ENCODE results near the gene USP7. TPM values are rescaled to one million over a fixed set of nuclear protein-coding genes. Genes with fewer than 3 reads are reported as not detected.

USP7 gene
- total and polyA plus RNA-seq, 2 experiments from 2014 or later: 38.0 to 40.8 TPM

DNA sequence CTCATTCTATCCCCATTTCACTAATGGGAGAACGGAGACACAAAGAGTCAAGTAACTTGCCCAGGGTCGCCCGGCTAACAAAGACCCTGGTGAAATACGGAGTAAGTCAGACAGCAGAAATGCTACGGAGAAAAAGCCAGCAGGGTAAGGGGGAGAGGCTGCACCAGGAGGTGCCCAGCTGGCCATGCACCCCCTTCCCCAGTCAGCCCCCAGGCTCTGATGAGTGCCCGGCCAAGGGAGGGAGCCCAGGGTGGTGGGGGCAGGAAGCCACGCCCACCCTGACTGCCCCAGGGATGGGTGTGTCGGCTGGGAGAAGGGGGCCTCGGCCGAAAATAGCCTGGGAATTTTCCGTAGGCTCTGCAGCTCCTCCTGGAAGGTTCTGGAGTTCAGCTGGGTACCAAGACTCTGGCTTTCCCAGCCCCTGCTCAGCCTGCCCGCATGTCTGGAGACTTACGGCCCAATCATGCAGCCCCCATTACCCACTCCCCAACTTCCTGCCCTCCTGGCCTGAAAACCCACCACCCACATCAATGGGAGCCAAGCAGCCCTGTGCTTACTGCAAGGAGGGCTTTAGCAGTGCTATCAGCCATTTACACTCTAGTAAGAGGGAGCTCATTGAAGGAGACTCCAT lies 99.1 kb downstream of the USP7 start:
- peaks cover 89% of the 10 kb centered on the region for H3K79me2 ChIP-seq
- peak overlapping the region; percentile 87 for H3K4me2 ChIP-seq
- TF ChIP-seq, protein P1, sequence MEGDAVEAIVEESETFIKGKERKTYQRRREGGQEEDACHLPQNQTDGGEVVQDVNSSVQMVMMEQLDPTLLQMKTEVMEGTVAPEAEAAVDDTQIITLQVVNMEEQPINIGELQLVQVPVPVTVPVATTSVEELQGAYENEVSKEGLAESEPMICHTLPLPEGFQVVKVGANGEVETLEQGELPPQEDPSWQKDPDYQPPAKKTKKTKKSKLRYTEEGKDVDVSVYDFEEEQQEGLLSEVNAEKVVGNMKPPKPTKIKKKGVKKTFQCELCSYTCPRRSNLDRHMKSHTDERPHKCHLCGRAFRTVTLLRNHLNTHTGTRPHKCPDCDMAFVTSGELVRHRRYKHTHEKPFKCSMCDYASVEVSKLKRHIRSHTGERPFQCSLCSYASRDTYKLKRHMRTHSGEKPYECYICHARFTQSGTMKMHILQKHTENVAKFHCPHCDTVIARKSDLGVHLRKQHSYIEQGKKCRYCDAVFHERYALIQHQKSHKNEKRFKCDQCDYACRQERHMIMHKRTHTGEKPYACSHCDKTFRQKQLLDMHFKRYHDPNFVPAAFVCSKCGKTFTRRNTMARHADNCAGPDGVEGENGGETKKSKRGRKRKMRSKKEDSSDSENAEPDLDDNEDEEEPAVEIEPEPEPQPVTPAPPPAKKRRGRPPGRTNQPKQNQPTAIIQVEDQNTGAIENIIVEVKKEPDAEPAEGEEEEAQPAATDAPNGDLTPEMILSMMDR (IDR thresholded peaks at IDR 0.05; ENCODE audit: poor library complexity): no peak
- TF ChIP-seq EZH2phosphoT487 (IDR thresholded peaks at IDR 0.05; ENCODE audit: low read depth, severe bottlenecking, unreplicated experiment): no peak
- no peak for TF ChIP-seq EZH2 (IDR thresholded peaks at IDR 0.05; ENCODE audit: borderline replicate concordance)
- H3K36me3 ChIP-seq (replicated peaks; ENCODE audit: insufficient read depth, low read depth): no peaks in the 10 kb centered on the region
- 58% methylated on average over 12 of the region's 13 CpGs for WGBS (ENCODE audit: low lambda C conversion rate, missing lambda C conversion rate)
- DNase-seq (ENCODE audit: low spot score): no peak
- H4K20me1 ChIP-seq (ENCODE audit: insufficient read depth, poor library complexity, severe bottlenecking): peaks cover 47% of the 10 kb centered on the region
- peak overlapping the region; percentile 96 for H3K27ac ChIP-seq
- no peaks in the 10 kb centered on the region for H3K9me3 ChIP-seq (ENCODE audit: low read depth)
- peaks cover 67% of the 10 kb centered on the region for H3K4me1 ChIP-seq (ENCODE audit: insufficient read depth)
- no peak overlapping the region for H3K4me3 ChIP-seq
- H3K27me3 ChIP-seq: no peaks in the 10 kb centered on the region
- H2AFZ ChIP-seq: no peak overlapping the region
- no peaks in the 10 kb centered on the region for H3K9me2 ChIP-seq (replicated peaks; ENCODE audit: insufficient read depth)

DNA sequence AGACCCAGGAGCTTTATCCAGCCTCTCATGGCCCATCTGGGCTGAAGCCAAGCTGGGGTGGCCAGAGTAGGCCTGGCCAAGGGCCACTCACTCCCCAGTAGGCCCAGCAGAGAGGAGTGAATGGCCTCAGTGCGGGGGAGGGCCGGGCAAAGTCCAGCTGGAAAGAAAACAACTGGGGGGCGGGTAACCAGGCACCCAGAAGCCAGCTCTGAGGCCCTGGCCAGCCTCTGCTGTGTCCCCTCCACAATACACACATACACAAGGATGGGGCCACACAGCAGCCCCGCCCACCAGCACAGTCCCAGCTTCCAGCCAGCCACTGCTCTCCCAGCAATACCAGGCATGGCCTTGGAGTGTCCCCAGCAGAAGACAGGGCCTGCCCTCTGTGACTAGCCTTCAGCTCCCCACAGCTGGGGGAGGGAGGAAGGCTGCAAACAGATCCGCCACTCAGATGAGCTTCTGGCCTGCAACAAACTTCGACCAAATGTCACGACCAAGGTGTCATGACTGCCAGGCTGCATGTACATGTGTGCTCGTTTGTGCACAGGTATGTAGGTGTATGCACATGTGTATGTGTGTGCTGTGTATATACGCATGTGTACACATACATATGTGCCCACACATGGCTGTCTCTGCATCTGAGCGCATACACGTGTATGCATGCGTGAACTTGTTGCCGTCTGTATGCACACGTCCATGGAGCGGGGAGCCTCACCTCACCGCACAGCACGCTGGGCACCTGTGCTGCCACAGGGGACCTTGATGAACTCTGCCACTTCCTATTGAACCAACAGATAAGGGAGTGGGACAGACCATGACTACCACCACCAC lies 99.9 kb downstream of the USP7 start:
- peaks cover 97% of the 10 kb centered on the region for H3K79me2 ChIP-seq
- H3K4me2 ChIP-seq: peak overlapping the region; percentile 87
- H4K20me1 ChIP-seq (ENCODE audit: insufficient read depth, poor library complexity, severe bottlenecking): peaks cover 47% of the 10 kb centered on the region
- H3K36me3 ChIP-seq (replicated peaks; ENCODE audit: insufficient read depth, low read depth): no peaks in the 10 kb centered on the region
- TF ChIP-seq, protein P1 (IDR thresholded peaks at IDR 0.05; ENCODE audit: poor library complexity): no peak
- TF ChIP-seq EZH2 (IDR thresholded peaks at IDR 0.05; ENCODE audit: borderline replicate concordance) (no peak), EZH2phosphoT487 (IDR thresholded peaks at IDR 0.05; ENCODE audit: low read depth, severe bottlenecking, unreplicated experiment) (no peak)
- peak overlapping the region; percentile 96 for H3K27ac ChIP-seq
- H3K9me3 ChIP-seq (ENCODE audit: low read depth): no peaks in the 10 kb centered on the region
- peaks cover 66% of the 10 kb centered on the region for H3K4me1 ChIP-seq (ENCODE audit: insufficient read depth)
- no peak overlapping the region for H3K4me3 ChIP-seq
- H3K9me2 ChIP-seq (replicated peaks; ENCODE audit: insufficient read depth): no peaks in the 10 kb centered on the region
- WGBS (ENCODE audit: low lambda C conversion rate, missing lambda C conversion rate): 68% methylated on average over 17 of the region's 17 CpGs
- no peak overlapping the region for H2AFZ ChIP-seq
- DNase-seq (ENCODE audit: low spot score): peak; percentile 90
- H3K27me3 ChIP-seq: no peaks in the 10 kb centered on the region

DNA sequence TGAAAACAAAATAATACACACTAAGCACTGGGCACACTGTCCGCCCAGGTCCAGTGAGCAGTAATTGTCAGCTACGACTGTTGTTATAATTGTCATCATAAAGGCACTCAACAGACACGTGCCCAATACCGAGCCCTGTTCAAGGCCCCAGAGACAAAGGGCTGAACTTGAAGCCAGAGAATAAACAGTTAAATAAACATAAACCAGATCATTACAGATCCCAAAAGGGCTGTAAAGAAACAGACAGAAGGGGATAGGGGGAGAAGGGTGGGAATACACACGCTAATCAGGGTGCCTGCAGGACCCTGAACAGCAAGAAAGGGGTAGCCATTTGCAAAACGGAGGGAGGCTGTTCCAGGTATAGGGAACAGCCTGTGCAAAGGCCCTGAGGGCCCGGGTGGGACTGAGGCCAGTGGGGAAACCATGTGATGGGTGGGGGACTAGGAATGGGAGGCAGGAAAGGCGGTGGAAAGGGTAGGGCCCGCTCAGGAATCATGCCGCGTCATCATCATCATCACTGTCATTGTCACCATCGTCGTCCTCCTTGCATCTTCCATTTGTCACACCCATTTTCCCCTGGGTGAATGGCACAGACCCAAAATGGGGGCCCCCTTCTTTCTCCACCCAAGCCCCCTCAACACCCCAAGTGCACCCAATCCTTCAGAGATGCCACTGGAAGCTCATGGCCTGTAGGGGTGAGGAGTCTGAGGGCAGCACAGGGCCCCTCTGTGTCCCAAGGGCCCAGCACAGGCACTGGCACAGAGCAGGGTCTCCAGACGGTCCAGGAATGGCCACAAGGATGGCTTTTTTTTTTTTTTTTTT lies 101.2 kb downstream of the USP7 start:
- peaks cover 91% of the 10 kb centered on the region for H3K79me2 ChIP-seq
- H4K20me1 ChIP-seq (ENCODE audit: insufficient read depth, poor library complexity, severe bottlenecking): peaks cover 47% of the 10 kb centered on the region
- no peaks in the 10 kb centered on the region for H3K36me3 ChIP-seq (replicated peaks; ENCODE audit: insufficient read depth, low read depth)
- TF ChIP-seq EZH2phosphoT487 (IDR thresholded peaks at IDR 0.05; ENCODE audit: low read depth, severe bottlenecking, unreplicated experiment): no peak
- TF ChIP-seq, protein P1 (IDR thresholded peaks at IDR 0.05; ENCODE audit: poor library complexity): no peak
- TF ChIP-seq EZH2 (IDR thresholded peaks at IDR 0.05; ENCODE audit: borderline replicate concordance): no peak
- whole genome bisulfite sequencing (ENCODE audit: low lambda C conversion rate, missing lambda C conversion rate): 87% methylated on average over 14 of the region's 14 CpGs
- no peak for DNase-seq (ENCODE audit: low spot score)
- H2AFZ ChIP-seq: no peak overlapping the region
- H3K27me3 ChIP-seq: no peaks in the 10 kb centered on the region
- H3K27ac ChIP-seq: peak overlapping the region; percentile 93
- no peak overlapping the region for H3K4me2 ChIP-seq
- H3K9me3 ChIP-seq (ENCODE audit: low read depth): no peaks in the 10 kb centered on the region
- no peak overlapping the region for H3K4me3 ChIP-seq
- no peaks in the 10 kb centered on the region for H3K9me2 ChIP-seq (replicated peaks; ENCODE audit: insufficient read depth)
- H3K4me1 ChIP-seq (ENCODE audit: insufficient read depth): peaks cover 66% of the 10 kb centered on the region

All from hepatocyte (in vitro differentiated cells).